ENCODE data around the gene STAG2. TPM values are rescaled to one million over a fixed set of nuclear protein-coding genes. Genes with fewer than 3 reads are reported as not detected.

The STAG2 gene
- total and polyA plus RNA-seq, 11 donors, result 10.4 to 42.0 (median 25.9) TPM

DNA sequence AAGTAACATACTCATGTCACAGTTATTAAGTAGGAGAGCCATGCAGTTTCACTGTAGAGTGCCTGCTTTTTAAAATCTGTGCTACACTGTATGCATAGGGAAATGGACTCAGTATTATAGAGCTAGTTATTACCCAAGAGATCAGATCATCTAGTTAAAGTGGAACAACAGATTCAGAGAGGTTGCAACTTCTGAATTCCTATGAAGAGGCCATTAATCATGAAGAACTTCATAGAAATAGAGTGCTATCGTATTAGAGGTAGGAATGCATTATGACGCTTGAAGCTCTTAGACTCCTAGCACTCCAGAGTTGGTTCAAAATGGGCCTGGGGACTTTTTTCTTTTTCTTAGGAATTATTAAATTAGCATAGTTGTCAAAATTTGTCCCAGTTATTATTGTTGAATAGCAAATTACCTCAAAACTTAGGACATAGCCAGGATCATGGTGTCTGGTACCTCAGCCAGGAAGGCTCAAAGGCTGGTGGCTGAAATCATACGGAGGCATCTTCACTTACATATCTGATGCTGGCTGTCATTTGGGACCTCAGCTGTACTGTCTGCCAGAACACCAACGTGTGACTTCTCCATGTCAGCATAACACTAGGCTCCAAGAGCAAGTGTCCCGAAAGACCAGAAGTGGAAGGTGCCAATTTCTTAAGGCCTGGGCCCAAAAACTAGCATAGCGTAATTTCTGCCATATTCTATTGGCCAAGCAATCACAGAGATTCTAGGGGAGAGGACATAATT is 125.7 kb downstream of the STAG2 start:
- H3K4me1 ChIP-seq, result no peaks in the 10 kb centered on the region
- H3K9me3 ChIP-seq, result no peaks in the 10 kb centered on the region
- TF ChIP-seq, protein P1, sequence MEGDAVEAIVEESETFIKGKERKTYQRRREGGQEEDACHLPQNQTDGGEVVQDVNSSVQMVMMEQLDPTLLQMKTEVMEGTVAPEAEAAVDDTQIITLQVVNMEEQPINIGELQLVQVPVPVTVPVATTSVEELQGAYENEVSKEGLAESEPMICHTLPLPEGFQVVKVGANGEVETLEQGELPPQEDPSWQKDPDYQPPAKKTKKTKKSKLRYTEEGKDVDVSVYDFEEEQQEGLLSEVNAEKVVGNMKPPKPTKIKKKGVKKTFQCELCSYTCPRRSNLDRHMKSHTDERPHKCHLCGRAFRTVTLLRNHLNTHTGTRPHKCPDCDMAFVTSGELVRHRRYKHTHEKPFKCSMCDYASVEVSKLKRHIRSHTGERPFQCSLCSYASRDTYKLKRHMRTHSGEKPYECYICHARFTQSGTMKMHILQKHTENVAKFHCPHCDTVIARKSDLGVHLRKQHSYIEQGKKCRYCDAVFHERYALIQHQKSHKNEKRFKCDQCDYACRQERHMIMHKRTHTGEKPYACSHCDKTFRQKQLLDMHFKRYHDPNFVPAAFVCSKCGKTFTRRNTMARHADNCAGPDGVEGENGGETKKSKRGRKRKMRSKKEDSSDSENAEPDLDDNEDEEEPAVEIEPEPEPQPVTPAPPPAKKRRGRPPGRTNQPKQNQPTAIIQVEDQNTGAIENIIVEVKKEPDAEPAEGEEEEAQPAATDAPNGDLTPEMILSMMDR (IDR thresholded peaks at IDR 0.05), result no peak
- TF ChIP-seq POLR2A (IDR thresholded peaks at IDR 0.05), result no peak
- no peak for DNase-seq
- intact Hi-C loops (cut with DNase I), result no loop called here
- H3K4me3 ChIP-seq, result no peak overlapping the region
- no peak for ATAC-seq
- 65 to 79% (median 71%) methylated on average over 6 of the region's 6 CpGs for WGBS, 4 donors
- no peaks in the 10 kb centered on the region for H3K27me3 ChIP-seq
- peaks cover 0 to 98% (median 84%) of the 10 kb centered on the region in 9 donors for H3K36me3 ChIP-seq
- no peak overlapping the region for H3K27ac ChIP-seq

DNA sequence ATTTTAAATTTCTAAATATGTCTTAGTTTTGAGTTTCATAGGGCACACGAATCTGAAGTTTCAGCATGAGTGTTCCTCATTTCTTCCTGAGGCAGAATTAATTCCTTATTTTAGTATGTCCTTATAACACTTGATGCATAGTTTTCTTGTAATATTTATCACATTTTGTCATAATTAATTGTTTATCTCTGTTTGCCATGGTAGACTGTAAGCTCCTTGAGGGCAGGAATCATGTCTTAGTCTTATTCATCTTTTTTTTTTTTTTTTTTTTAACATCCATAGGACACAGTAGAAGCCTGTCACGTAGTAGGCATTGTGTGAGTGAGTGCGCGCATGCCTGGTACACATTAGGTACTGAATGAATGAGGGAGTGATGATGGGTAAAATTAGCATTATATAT is 131.7 kb downstream of the STAG2 start:
- intact Hi-C loops (cut with DNase I), result no loop called here
- no peak for DNase-seq
- no peaks in the 10 kb centered on the region for H3K27me3 ChIP-seq
- no peaks in the 10 kb centered on the region for H3K9me3 ChIP-seq
- H3K36me3 ChIP-seq, result peaks cover 0 to 91% (median 47%) of the 10 kb centered on the region in 9 donors
- no peak overlapping the region for H3K27ac ChIP-seq
- H3K4me3 ChIP-seq, result no peak overlapping the region
- H3K4me1 ChIP-seq, result no peaks in the 10 kb centered on the region
- no peak for ATAC-seq
- 79 to 98% (median 91%) methylated on average over 4 of the region's 4 CpGs for WGBS, 4 donors
- TF ChIP-seq, protein P1 (IDR thresholded peaks at IDR 0.05), result no peak
- no peak for TF ChIP-seq POLR2A (IDR thresholded peaks at IDR 0.05)

DNA sequence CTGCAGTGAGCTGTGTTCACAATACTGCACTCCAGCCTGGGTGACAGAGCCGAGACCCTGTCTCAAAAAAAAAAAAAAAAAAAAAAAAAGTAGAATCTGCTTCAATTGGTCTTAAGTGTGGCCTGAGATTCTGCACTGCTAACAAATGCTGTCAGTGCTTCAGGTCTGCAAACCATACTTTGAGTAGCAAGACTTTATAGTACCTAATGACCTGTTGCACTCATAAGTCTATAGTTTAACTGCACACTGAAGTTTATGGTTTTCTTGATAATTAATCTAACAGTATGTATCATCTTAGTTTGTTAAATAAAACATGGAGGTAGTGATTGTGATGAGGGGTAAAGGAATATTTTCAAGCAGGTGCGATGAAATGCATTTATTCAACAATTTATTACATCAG is 135.6 kb downstream of the STAG2 start:
- Histone ChIP-seq H3K9me3 (no peaks in the 10 kb centered on the region), H3K27ac (no peak overlapping the region)
- intact Hi-C loops (cut with DNase I), result no loop called here

DNA sequence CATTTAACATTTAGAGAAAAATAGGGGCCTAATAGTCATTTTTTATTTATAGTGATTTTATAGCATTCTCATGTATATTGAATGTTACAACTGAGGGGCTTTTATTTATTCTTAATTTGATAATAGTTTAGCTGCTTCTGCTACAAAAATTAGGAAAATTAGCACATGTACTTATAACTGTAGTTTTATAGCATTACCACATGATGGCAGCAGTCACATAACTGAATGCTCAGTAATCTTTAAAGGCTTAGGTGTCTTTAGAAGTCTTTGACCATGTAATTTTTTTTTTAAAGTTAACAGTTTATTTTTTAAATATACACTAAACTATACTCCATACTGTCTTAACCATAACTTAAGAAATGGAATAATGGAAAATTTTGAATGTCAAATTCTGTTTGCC is 136.6 kb downstream of the STAG2 start:
- Histone ChIP-seq H3K27me3 (no peaks in the 10 kb centered on the region), H3K9me3 (no peaks in the 10 kb centered on the region), H3K4me3 (no peak overlapping the region), H3K36me3 (peaks cover 0 to 89% (median 34%) of the 10 kb centered on the region in 9 donors), H3K4me1 (no peaks in the 10 kb centered on the region), H3K27ac (no peak overlapping the region)
- DNase-seq (no peak), ATAC-seq (no peak)
- intact Hi-C loops (cut with DNase I), result no loop called here
- TF ChIP-seq POLR2A (IDR thresholded peaks at IDR 0.05), result no peak
- TF ChIP-seq, protein P1 (IDR thresholded peaks at IDR 0.05), result peak; percentile 23 to 68 (median 52)

More for the DNA sequence above, 135.6 kb downstream of the STAG2 start:
- 70 to 93% (median 84%) methylated on average over 2 of the region's 2 CpGs for WGBS, 4 donors
- no peaks in the 10 kb centered on the region for H3K4me1 ChIP-seq
- H3K36me3 ChIP-seq, result peaks cover 0 to 91% (median 33%) of the 10 kb centered on the region in 9 donors
- TF ChIP-seq, protein P1 (IDR thresholded peaks at IDR 0.05), result no peak
- no peak for TF ChIP-seq POLR2A (IDR thresholded peaks at IDR 0.05)
- H3K4me3 ChIP-seq, result no peak overlapping the region
- no peak for DNase-seq
- H3K27me3 ChIP-seq, result no peaks in the 10 kb centered on the region
- no peak for ATAC-seq
